GM12878 (cell line): Measurements from ENCODE around the gene TEX264. TPM values are rescaled to one million over a fixed set of nuclear protein-coding genes. Genes with fewer than 3 reads are reported as not detected.
A peak's percentile ranks its signal among the peaks of the same experiment; 100 is the strongest.

Experiments used
- CBFB ChIP-seq: IDR thresholded peaks from 2 replicates; pipeline ENCODE4 v1.6.1; 2016; ENCODE audit warnings: antibody characterized with exemption, low read depth
- CBX5 ChIP-seq: sonication (generic); IDR thresholded peaks from 2 replicates; pipeline ENCODE4 v1.6.1; 2016; ENCODE audit warnings: low read depth, moderate library complexity, mild to moderate bottlenecking, inconsistent platforms
- CEBPZ ChIP-seq: fragments of 150-350 bp; IDR thresholded peaks from 2 replicates; pipeline ENCODE4 v1.6.1; 2016; ENCODE audit warnings: low read depth, low read length
- EED ChIP-seq: sonication (generic); IDR thresholded peaks from 2 replicates; pipeline ENCODE4 v1.6.1; 2016; ENCODE audit warnings: antibody characterized with exemption, low read depth
- FOS ChIP-seq: IDR thresholded peaks from 3 replicates; pipeline ENCODE4 v1.6.1; 2011; ENCODE audit warnings: borderline replicate concordance; ENCODE audit not compliant: insufficient read length; ENCODE audit errors: extremely low read depth
- FOXM1 ChIP-seq: IDR thresholded peaks from 2 replicates; pipeline ENCODE4 v1.6.1; 2012; ENCODE audit warnings: low read depth, mild to moderate bottlenecking, inconsistent platforms, low read length, moderate library complexity
- MXI1 ChIP-seq: fragments of 150-350 bp; IDR thresholded peaks from 2 replicates; pipeline ENCODE4 v1.6.1; 2011; ENCODE audit warnings: low read depth, mild to moderate bottlenecking, inconsistent platforms, low read length, improper control_type of control experiment
- NFIC ChIP-seq: IDR thresholded peaks from 2 replicates; pipeline ENCODE4 v1.6.1; 2012; ENCODE audit warnings: low read depth, mild to moderate bottlenecking, inconsistent platforms, low read length, moderate library complexity
- NFXL1 ChIP-seq: fragments of 450-650 bp; IDR thresholded peaks from 2 replicates; pipeline ENCODE4 v1.6.1; 2017; ENCODE audit warnings: antibody characterized with exemption, mild to moderate bottlenecking, borderline replicate concordance
- PAX8 ChIP-seq: fragments of 450-650 bp; IDR thresholded peaks from 2 replicates; pipeline ENCODE4 v1.6.1; 2017; ENCODE audit warnings: mild to moderate bottlenecking, moderate library complexity
- SMC3 ChIP-seq: IDR thresholded peaks from 2 replicates; pipeline ENCODE4 v1.6.1; 2011; ENCODE audit warnings: low read length, improper control_type of control experiment, borderline replicate concordance
- STAT1 ChIP-seq: fragments of 450-650 bp; conservative IDR thresholded peaks from 2 replicates; pipeline ENCODE4 v1.6.1; 2014; ENCODE audit warnings: antibody characterized with exemption, mild to moderate bottlenecking
- ZBED1 ChIP-seq: IDR thresholded peaks from 2 replicates; pipeline ENCODE4 v1.6.1; 2016; ENCODE audit warnings: borderline replicate concordance
- polyA plus RNA-seq, 11 experiments: library from polyadenylated mRNA; depleted of rRNA in 4 of 11; unstranded in 6 of 11; stranded (reverse) in 5 of 11; fragments of >200 nt; fragmentation: Nextera tagmentation in 4 of 11; fragmentation: Illumina TruSeq in 1 of 11; extraction: Ambion mirVana in 4 of 11; extraction: Trizol in 1 of 11; gene quantifications; 1 replicate in 1 of 11; 2 replicates in 10 of 11; pipeline versions ENCODE4 v1.2.1 to v1.2.3, GENCODE V29; 2011 to 2016; ENCODE audit warnings: inconsistent platforms in 2 of 11, missing spikeins in 2 of 11, low read depth in 1 of 11
- total RNA-seq, 4 experiments: library from RNA; depleted of rRNA in 3 of 4; stranded (reverse); fragments of >200 nt in 3 of 4; fragmentation: Illumina TruSeq in 1 of 4; extraction: Trizol in 1 of 4; gene quantifications; 2 replicates each; pipeline versions ENCODE4 v1.2.1 to v1.2.3, GENCODE V29; 2013 to 2021
- TF ChIP-seq, protein P1 (sequence below): fragments of 450-650 bp; formaldehyde crosslinking; IDR thresholded peaks from 2 replicates; pipeline ENCODE4 v1.4.0; 2020; ENCODE audit warnings: mild to moderate bottlenecking, moderate library complexity
- TF ChIP-seq, protein P2 (sequence below): IDR thresholded peaks from 2 replicates; pipeline ENCODE4 v1.6.1; 2011; ENCODE audit warnings: borderline replicate concordance, low read depth, mild to moderate bottlenecking, moderate library complexity, low read length; ENCODE audit not compliant: insufficient read depth, poor library complexity, severe bottlenecking
- TF ChIP-seq, protein P3 (sequence below): fragments of 450-650 bp; IDR thresholded peaks from 2 replicates; pipeline ENCODE4 v1.6.1; 2016; ENCODE audit warnings: mild to moderate bottlenecking
- TF ChIP-seq, protein P4 (sequence below): fragments of 450-650 bp; IDR thresholded peaks from 2 replicates; pipeline ENCODE4 v1.6.1; 2017; ENCODE audit warnings: mild to moderate bottlenecking, moderate library complexity

TEX264 gene
- total and polyA plus RNA-seq, 10 of the 15 experiments (the other 5 are each of a cell fraction or from before 2014, with no cell fraction given): 3.6 to 63.0 (median 52.4) TPM

DNA sequence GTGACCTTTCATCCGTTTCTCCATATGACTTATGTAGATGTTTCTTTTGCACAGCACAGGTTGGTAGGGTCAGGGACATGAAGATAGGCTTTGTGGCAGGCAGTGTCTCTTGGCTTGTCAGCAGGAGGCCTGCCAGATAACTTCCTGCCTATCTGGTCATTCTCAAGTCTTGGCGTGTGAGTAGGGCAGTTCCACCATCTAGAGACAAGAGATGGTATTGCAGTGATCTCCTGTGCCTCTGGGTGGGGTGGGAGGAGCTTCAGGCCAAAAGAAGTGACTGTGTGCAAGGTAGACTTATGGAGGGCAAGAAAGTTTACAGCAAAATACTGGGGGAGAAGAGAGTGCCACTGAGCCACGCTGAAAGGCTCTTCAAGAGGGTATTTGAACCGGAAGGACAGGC, 11.0 kb downstream of the TEX264 start (continued):
- TF ChIP-seq CBX5: no peak
- no peak for TF ChIP-seq ZBED1
- TF ChIP-seq, protein P1, sequence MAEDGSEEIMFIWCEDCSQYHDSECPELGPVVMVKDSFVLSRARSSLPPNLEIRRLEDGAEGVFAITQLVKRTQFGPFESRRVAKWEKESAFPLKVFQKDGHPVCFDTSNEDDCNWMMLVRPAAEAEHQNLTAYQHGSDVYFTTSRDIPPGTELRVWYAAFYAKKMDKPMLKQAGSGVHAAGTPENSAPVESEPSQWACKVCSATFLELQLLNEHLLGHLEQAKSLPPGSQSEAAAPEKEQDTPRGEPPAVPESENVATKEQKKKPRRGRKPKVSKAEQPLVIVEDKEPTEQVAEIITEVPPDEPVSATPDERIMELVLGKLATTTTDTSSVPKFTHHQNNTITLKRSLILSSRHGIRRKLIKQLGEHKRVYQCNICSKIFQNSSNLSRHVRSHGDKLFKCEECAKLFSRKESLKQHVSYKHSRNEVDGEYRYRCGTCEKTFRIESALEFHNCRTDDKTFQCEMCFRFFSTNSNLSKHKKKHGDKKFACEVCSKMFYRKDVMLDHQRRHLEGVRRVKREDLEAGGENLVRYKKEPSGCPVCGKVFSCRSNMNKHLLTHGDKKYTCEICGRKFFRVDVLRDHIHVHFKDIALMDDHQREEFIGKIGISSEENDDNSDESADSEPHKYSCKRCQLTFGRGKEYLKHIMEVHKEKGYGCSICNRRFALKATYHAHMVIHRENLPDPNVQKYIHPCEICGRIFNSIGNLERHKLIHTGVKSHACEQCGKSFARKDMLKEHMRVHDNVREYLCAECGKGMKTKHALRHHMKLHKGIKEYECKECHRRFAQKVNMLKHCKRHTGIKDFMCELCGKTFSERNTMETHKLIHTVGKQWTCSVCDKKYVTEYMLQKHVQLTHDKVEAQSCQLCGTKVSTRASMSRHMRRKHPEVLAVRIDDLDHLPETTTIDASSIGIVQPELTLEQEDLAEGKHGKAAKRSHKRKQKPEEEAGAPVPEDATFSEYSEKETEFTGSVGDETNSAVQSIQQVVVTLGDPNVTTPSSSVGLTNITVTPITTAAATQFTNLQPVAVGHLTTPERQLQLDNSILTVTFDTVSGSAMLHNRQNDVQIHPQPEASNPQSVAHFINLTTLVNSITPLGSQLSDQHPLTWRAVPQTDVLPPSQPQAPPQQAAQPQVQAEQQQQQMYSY: no peak
- TF ChIP-seq, protein P2, sequence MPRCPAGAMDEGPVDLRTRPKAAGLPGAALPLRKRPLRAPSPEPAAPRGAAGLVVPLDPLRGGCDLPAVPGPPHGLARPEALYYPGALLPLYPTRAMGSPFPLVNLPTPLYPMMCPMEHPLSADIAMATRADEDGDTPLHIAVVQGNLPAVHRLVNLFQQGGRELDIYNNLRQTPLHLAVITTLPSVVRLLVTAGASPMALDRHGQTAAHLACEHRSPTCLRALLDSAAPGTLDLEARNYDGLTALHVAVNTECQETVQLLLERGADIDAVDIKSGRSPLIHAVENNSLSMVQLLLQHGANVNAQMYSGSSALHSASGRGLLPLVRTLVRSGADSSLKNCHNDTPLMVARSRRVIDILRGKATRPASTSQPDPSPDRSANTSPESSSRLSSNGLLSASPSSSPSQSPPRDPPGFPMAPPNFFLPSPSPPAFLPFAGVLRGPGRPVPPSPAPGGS: no peak
- TF ChIP-seq STAT1: no peak
- no peak for TF ChIP-seq CBFB
- TF ChIP-seq CEBPZ: no peak
- TF ChIP-seq MXI1: peak; percentile 29
- TF ChIP-seq, protein P3, sequence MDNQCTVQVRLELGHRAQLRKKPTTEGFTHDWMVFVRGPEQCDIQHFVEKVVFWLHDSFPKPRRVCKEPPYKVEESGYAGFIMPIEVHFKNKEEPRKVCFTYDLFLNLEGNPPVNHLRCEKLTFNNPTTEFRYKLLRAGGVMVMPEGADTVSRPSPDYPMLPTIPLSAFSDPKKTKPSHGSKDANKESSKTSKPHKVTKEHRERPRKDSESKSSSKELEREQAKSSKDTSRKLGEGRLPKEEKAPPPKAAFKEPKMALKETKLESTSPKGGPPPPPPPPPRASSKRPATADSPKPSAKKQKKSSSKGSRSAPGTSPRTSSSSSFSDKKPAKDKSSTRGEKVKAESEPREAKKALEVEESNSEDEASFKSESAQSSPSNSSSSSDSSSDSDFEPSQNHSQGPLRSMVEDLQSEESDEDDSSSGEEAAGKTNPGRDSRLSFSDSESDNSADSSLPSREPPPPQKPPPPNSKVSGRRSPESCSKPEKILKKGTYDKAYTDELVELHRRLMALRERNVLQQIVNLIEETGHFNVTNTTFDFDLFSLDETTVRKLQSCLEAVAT: no peak
- no peak for TF ChIP-seq PAX8
- TF ChIP-seq, protein P4, sequence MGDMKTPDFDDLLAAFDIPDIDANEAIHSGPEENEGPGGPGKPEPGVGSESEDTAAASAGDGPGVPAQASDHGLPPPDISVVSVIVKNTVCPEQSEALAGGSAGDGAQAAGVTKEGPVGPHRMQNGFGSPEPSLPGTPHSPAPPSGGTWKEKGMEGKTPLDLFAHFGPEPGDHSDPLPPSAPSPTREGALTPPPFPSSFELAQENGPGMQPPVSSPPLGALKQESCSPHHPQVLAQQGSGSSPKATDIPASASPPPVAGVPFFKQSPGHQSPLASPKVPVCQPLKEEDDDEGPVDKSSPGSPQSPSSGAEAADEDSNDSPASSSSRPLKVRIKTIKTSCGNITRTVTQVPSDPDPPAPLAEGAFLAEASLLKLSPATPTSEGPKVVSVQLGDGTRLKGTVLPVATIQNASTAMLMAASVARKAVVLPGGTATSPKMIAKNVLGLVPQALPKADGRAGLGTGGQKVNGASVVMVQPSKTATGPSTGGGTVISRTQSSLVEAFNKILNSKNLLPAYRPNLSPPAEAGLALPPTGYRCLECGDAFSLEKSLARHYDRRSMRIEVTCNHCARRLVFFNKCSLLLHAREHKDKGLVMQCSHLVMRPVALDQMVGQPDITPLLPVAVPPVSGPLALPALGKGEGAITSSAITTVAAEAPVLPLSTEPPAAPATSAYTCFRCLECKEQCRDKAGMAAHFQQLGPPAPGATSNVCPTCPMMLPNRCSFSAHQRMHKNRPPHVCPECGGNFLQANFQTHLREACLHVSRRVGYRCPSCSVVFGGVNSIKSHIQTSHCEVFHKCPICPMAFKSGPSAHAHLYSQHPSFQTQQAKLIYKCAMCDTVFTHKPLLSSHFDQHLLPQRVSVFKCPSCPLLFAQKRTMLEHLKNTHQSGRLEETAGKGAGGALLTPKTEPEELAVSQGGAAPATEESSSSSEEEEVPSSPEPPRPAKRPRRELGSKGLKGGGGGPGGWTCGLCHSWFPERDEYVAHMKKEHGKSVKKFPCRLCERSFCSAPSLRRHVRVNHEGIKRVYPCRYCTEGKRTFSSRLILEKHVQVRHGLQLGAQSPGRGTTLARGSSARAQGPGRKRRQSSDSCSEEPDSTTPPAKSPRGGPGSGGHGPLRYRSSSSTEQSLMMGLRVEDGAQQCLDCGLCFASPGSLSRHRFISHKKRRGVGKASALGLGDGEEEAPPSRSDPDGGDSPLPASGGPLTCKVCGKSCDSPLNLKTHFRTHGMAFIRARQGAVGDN: no peak
- TF ChIP-seq FOS: no peak
- TF ChIP-seq SMC3: peak; percentile 76; the same call in 1 of the 2 replicates
- TF ChIP-seq NFIC: no peak
- no peak for TF ChIP-seq EED
- no peak for TF ChIP-seq NFXL1
- no peak for TF ChIP-seq FOXM1
